ENCODE results near the gene BRD9. TPM values are rescaled to one million over a fixed set of nuclear protein-coding genes. Genes with fewer than 3 reads are reported as not detected.

The BRD9 gene
- total RNA-seq, 1 donor from 2014 or later = 33.8 TPM

- H3K27me3 ChIP-seq = no peaks in the 10 kb centered on the region
- peaks cover 65% of the 10 kb centered on the region for H3K36me3 ChIP-seq
- TF ChIP-seq CTCF (IDR thresholded peaks at IDR 0.05) = no peak
- no peaks in the 10 kb centered on the region for H3K9me3 ChIP-seq
- H3K27ac ChIP-seq = no peak overlapping the region
- DNase-seq = no peak
- intact Hi-C loops (cut with DNase I) = no loop called here
- H3K4me1 ChIP-seq = no peaks in the 10 kb centered on the region
- ATAC-seq = no peak
- H3K4me3 ChIP-seq = no peak overlapping the region
Observed at GRCh38 chr5:865168-865521, 27.5 kb downstream of the BRD9 start.

- no peak for TF ChIP-seq CTCF (IDR thresholded peaks at IDR 0.05)
- Histone ChIP-seq H3K27me3 (no peaks in the 10 kb centered on the region), H3K4me3 (no peak overlapping the region), H3K9me3 (no peaks in the 10 kb centered on the region), H3K27ac (no peak overlapping the region), H3K4me1 (no peaks in the 10 kb centered on the region), H3K36me3 (peaks cover 59% of the 10 kb centered on the region)
- ATAC-seq = no peak
- no peak for DNase-seq
- intact Hi-C loops (cut with DNase I) = no loop called here
Observed at GRCh38 chr5:864492-865167, 28.0 kb downstream of the BRD9 start.

GRCh38 chr5:863244-863805, 29.3 kb downstream of the BRD9 start:
- no peak overlapping the region for H3K4me3 ChIP-seq
- no peak for TF ChIP-seq CTCF (IDR thresholded peaks at IDR 0.05)
- intact Hi-C loops (cut with DNase I) = no loop called here
- no peak overlapping the region for H3K27ac ChIP-seq
- H3K27me3 ChIP-seq = no peaks in the 10 kb centered on the region
- H3K36me3 ChIP-seq = peaks cover 46% of the 10 kb centered on the region
- DNase-seq (no peak), ATAC-seq (no peak)
- H3K9me3 ChIP-seq = no peaks in the 10 kb centered on the region
- H3K4me1 ChIP-seq = no peaks in the 10 kb centered on the region

GRCh38 chr5:862367-863243, 30.0 kb downstream of the BRD9 start:
- Histone ChIP-seq H3K27me3 (no peaks in the 10 kb centered on the region), H3K4me3 (no peak overlapping the region), H3K36me3 (peaks cover 39% of the 10 kb centered on the region), H3K4me1 (no peaks in the 10 kb centered on the region), H3K9me3 (no peaks in the 10 kb centered on the region), H3K27ac (no peak overlapping the region)
- intact Hi-C loops (cut with DNase I) = no loop called here
- DNase-seq = no peak
- TF ChIP-seq CTCF (IDR thresholded peaks at IDR 0.05) = no peak
- ATAC-seq = no peak

- no peaks in the 10 kb centered on the region for H3K27me3 ChIP-seq
- H3K4me3 ChIP-seq = no peak overlapping the region
- no peak overlapping the region for H3K27ac ChIP-seq
- intact Hi-C loops (cut with DNase I) = no loop called here
- no peak for TF ChIP-seq CTCF (IDR thresholded peaks at IDR 0.05)
- H3K9me3 ChIP-seq = no peaks in the 10 kb centered on the region
- peaks cover 32% of the 10 kb centered on the region for H3K36me3 ChIP-seq
- ATAC-seq (no peak), DNase-seq (no peak)
- no peaks in the 10 kb centered on the region for H3K4me1 ChIP-seq
Observed at GRCh38 chr5:861442-862366, 30.9 kb downstream of the BRD9 start.

Data from upper lobe of right lung (tissue), 1 donor.